B cell (primary cell): ENCODE measurements around the gene AMOTL1. TPM values are rescaled to one million over a fixed set of nuclear protein-coding genes. Genes with fewer than 3 reads are reported as not detected.

Experiments
- ATAC-seq: fragments of 200-7000 bp; cut with Tn5 transposase; one replicate; pipeline ENCODE4 v1.10.0; 2021; ENCODE audit warnings: low read depth, mild to moderate bottlenecking, moderate number of reproducible peaks, moderate library complexity
- CTCF ChIA-PET: fragments of 350-600 bp; sonication (Branson Sonifier 250); formaldehyde crosslinking; loops from one replicate; lab custom pipeline; 2021; ENCODE audit warnings: antibody characterized with exemption, inconsistent platforms; lab: Charles Lee
- POLR2A ChIA-PET: fragments of 350-600 bp; sonication (Branson Sonifier 250); formaldehyde crosslinking; loops from one replicate; lab custom pipeline; 2021; ENCODE audit warnings: antibody characterized with exemption; lab: Charles Lee
- DNase-seq: peaks from one replicate; pipeline ENCODE4 v3.0.0; 2013
- H2AFZ ChIP-seq: 2 replicates; pipeline ENCODE4 v1.6.1; 2012; ENCODE audit warnings: mild to moderate bottlenecking, low read depth, low read length; ENCODE audit not compliant: insufficient read depth, poor library complexity, severe bottlenecking
- H3K27ac ChIP-seq, 2 donors: 1 replicate in 1 of 2; 2 replicates in 1 of 2; pipeline ENCODE4 v1.5.1; 2012 to 2013; ENCODE audit warnings: low read length in 2 of 2, mild to moderate bottlenecking in 2 of 2, moderate library complexity in 1 of 2
- H3K27me3 ChIP-seq, 4 experiments: fragments of 200-600 bp in 1 of 4; sonication (generic) in 1 of 4; replicated peaks in 1 of 4; 1 replicate in 2 of 4; 2 replicates in 2 of 4; pipeline versions ENCODE4 v1.6.1 to v1.7.0; 2013 to 2016; ENCODE audit warnings: low read length in 3 of 4, mild to moderate bottlenecking in 2 of 4, mixed read lengths in 1 of 4, moderate library complexity in 1 of 4; ENCODE audit not compliant: insufficient read depth in 4 of 4, control insufficient read depth in 3 of 4; ENCODE audit errors: control extremely low read depth in 1 of 4
- H3K36me3 ChIP-seq, 2 experiments: replicated peaks in 1 of 2; 1 replicate in 1 of 2; 2 replicates in 1 of 2; pipeline versions ENCODE4 v1.6.1 to v1.7.1; 2013; ENCODE audit warnings: low read length in 1 of 2; ENCODE audit not compliant: insufficient read depth in 2 of 2, control insufficient read depth in 1 of 2; ENCODE audit errors: control extremely low read depth in 1 of 2, extremely low read depth in 1 of 2
- H3K4me1 ChIP-seq, 2 donors: fragments of 200-600 bp in 1 of 2; sonication (generic) in 1 of 2; 1 replicate in 1 of 2; 2 replicates in 1 of 2; pipeline versions ENCODE4 v1.5.1 to v1.6.1; 2013 to 2017; ENCODE audit warnings: low read length in 2 of 2; ENCODE audit not compliant: control insufficient read depth in 2 of 2, insufficient read depth in 2 of 2
- H3K4me2 ChIP-seq: replicated peaks from 2 replicates; pipeline ENCODE3; 2012; ENCODE audit warnings: mild to moderate bottlenecking, low read depth, low read length; ENCODE audit not compliant: poor library complexity, severe bottlenecking
- H3K4me3 ChIP-seq, 5 experiments: fragments of 200-600 bp in 1 of 5; sonication (generic) in 1 of 5; 1 replicate in 3 of 5; 2 replicates in 2 of 5; pipeline versions ENCODE4 v1.5.1 to v1.7.0; 2011 to 2016; ENCODE audit warnings: low read length in 4 of 5, mild to moderate bottlenecking in 4 of 5, low read depth in 2 of 5, control low read depth in 1 of 5, moderate library complexity in 1 of 5; ENCODE audit not compliant: insufficient read depth in 1 of 5; ENCODE audit errors: control extremely low read depth in 1 of 5, extremely low read depth in 1 of 5
- H3K79me2 ChIP-seq: fragments of 200-600 bp; sonication (generic); one replicate; pipeline ENCODE4 v1.6.0; 2016; ENCODE audit warnings: low read length; ENCODE audit not compliant: control insufficient read depth, insufficient read depth
- H3K9ac ChIP-seq: fragments of 200-600 bp; sonication (generic); 2 replicates; pipeline ENCODE4 v1.6.1; 2017; ENCODE audit warnings: mild to moderate bottlenecking, low read length, moderate library complexity
- H3K9me3 ChIP-seq, 3 donors: one replicate each; pipeline versions ENCODE4 v1.6.1 to v1.7.1; 2013; ENCODE audit warnings: low read length in 2 of 3; ENCODE audit not compliant: control insufficient read depth in 2 of 3, insufficient read depth in 1 of 3; ENCODE audit errors: control extremely low read depth in 1 of 3
- H4K20me1 ChIP-seq: 2 replicates; pipeline ENCODE4 v1.6.0; 2012; ENCODE audit warnings: mild to moderate bottlenecking, low read length; ENCODE audit not compliant: insufficient read depth, control insufficient read depth, poor library complexity, severe bottlenecking
- H3K27ac Mint-ChIP-seq: one replicate; pipeline ENCODE4 v1.8.0; 2021; ENCODE audit warnings: mixed read lengths
- H3K27me3 Mint-ChIP-seq: one replicate; pipeline ENCODE4 v1.8.0; 2021; ENCODE audit warnings: mixed read lengths
- H3K4me1 Mint-ChIP-seq: one replicate; pipeline ENCODE4 v1.8.0; 2021; ENCODE audit warnings: mixed read lengths
- H3K4me3 Mint-ChIP-seq: one replicate; pipeline ENCODE4 v1.8.0; 2021; ENCODE audit warnings: mixed read lengths
- H3K9me3 Mint-ChIP-seq: one replicate; pipeline ENCODE4 v1.8.0; 2022; ENCODE audit warnings: mixed read lengths; ENCODE audit not compliant: insufficient read depth
- EZH2 ChIP-seq: IDR thresholded peaks from 2 replicates; pipeline ENCODE4 v1.6.1; 2012; ENCODE audit warnings: borderline replicate concordance, low read depth, mild to moderate bottlenecking, moderate library complexity, low read length; ENCODE audit not compliant: insufficient read depth, poor library complexity, severe bottlenecking
- WGBS: methylation state at CpG from one replicate; pipeline ENCODE4 v1.1.5; 2013; ENCODE audit warnings: missing lambda C conversion rate; ENCODE audit not compliant: insufficient coverage; 5-methylcytosine and 5-hydroxymethylcytosine counted together
- intact Hi-C: fragments of 100-400 bp; cut with micrococcal nuclease; formaldehyde crosslinking; loops from one replicate; pipeline ENCODE4 v1.10.0; 2022
- polyA plus RNA-seq: library from polyadenylated mRNA; depleted of rRNA; stranded (reverse); fragments of >200 nt; gene quantifications from 2 replicates; pipeline ENCODE4 v1.2.3, GENCODE V29; 2012
- total RNA-seq, 2 donors: library from RNA; stranded (reverse); fragments of 120-200 nt in 1 of 2; gene quantifications; 1 replicate in 1 of 2; 2 replicates in 1 of 2; pipeline versions ENCODE4 v1.2.3 to v1.2.4, GENCODE V29; 2013 to 2022
- TF ChIP-seq, protein P1 (sequence below): fragments of 200-600 bp; IDR thresholded peaks from one replicate; pipeline ENCODE4 v1.8.0; 2022; ENCODE audit warnings: antibody characterized with exemption, mild to moderate bottlenecking

Gene AMOTL1
- total and polyA plus RNA-seq, 2 donors (not counting 1 experiment from before 2014, with no cell fraction given), result 0.04 to 0.30 TPM

DNA sequence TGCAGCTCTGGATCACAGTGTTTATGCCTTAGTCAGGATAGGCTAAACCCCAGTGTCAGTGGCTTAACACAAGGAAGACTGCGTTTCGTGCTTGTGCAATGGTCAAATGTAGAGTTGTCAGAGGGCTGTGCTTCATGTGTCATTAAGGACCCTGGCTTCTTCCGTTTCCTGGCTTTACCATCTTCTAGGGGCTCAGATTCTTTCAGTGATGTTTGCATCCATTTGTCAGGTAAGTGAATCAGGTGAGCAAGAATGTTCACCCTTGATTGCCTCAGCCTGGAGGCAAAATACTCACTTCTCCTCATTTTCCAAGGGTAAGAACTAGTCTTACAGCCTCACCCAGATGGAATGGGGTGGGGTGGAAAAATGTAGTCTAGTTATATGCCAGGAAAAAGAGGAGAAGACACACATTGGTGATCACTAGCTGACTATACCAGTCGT is 20.5 kb upstream of the AMOTL1 start:
- Histone ChIP-seq H3K27me3 (peaks cover 0 to 20% (median 9%) of the 10 kb centered on the region in 4 experiments), H3K9ac (no peak overlapping the region), H3K4me2 (no peak overlapping the region), H3K27ac (no peak overlapping the region), H3K9me3 (no peaks in the 10 kb centered on the region), H4K20me1 (no peaks in the 10 kb centered on the region), H3K36me3 (no peaks in the 10 kb centered on the region), H3K79me2 (no peaks in the 10 kb centered on the region), H3K4me3 (no peak overlapping the region), H2AFZ (no peak overlapping the region), H3K4me1 (no peaks in the 10 kb centered on the region)
- Mint-ChIP-seq H3K4me1 (no peaks in the 10 kb centered on the region), H3K4me3 (no peak overlapping the region), H3K9me3 (no peaks in the 10 kb centered on the region), H3K27ac (no peak overlapping the region), H3K27me3 (peaks cover 65% of the 10 kb centered on the region)
- TF ChIP-seq EZH2, result no peak
- TF ChIP-seq, protein P1, sequence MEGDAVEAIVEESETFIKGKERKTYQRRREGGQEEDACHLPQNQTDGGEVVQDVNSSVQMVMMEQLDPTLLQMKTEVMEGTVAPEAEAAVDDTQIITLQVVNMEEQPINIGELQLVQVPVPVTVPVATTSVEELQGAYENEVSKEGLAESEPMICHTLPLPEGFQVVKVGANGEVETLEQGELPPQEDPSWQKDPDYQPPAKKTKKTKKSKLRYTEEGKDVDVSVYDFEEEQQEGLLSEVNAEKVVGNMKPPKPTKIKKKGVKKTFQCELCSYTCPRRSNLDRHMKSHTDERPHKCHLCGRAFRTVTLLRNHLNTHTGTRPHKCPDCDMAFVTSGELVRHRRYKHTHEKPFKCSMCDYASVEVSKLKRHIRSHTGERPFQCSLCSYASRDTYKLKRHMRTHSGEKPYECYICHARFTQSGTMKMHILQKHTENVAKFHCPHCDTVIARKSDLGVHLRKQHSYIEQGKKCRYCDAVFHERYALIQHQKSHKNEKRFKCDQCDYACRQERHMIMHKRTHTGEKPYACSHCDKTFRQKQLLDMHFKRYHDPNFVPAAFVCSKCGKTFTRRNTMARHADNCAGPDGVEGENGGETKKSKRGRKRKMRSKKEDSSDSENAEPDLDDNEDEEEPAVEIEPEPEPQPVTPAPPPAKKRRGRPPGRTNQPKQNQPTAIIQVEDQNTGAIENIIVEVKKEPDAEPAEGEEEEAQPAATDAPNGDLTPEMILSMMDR, result no peak
- ATAC-seq (no peak), DNase-seq (no peak)
- ChIA-PET POLR2A (no interaction called here), CTCF (no interaction called here)
- 68% methylated on average over 3 of the region's 4 CpGs for WGBS
- intact Hi-C loops, result no loop called here

DNA sequence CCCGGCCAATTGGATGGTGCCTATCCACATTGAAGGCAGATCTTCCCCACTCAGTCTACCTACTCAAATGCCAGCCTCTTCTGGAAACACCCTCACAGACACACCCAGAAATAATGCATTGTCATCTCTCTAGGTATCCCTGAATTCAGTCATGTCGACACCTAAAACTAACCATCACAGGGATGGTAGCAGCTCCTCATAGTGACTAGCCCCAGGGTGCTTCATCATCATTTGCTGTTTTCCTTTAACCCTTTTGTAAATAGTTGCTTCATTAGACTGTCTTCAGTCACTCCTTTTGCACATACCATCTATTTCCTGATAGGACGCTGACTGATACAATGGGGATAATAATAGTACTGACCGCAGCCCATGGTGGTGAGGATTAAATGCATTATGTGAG is 18.8 kb upstream of the AMOTL1 start:
- no peaks in the 10 kb centered on the region for H3K4me1 ChIP-seq
- H3K27me3 Mint-ChIP-seq, result peaks cover 50% of the 10 kb centered on the region

More for the DNA sequence above, 18.8 kb upstream of the AMOTL1 start:
- CTCF ChIA-PET, result no interaction called here
- POLR2A ChIA-PET, result no interaction called here
- no peaks in the 10 kb centered on the region for H3K36me3 ChIP-seq
- DNase-seq (no peak), ATAC-seq (no peak)
- H3K79me2 ChIP-seq, result no peaks in the 10 kb centered on the region
- no peaks in the 10 kb centered on the region for H4K20me1 ChIP-seq
- no peak overlapping the region for H3K9ac ChIP-seq
- no peak for TF ChIP-seq EZH2
- TF ChIP-seq, protein P1, result no peak
- no peak overlapping the region for H3K4me3 ChIP-seq
- H3K27ac ChIP-seq, result no peak overlapping the region
- no peak overlapping the region for H2AFZ ChIP-seq
- peaks cover 0 to 13% (median 5%) of the 10 kb centered on the region in 4 experiments for H3K27me3 ChIP-seq
- no peak overlapping the region for H3K27ac Mint-ChIP-seq
- H3K4me3 Mint-ChIP-seq, result no peak overlapping the region
- no peak overlapping the region for H3K4me2 ChIP-seq
- H3K9me3 Mint-ChIP-seq, result no peaks in the 10 kb centered on the region
- no peaks in the 10 kb centered on the region for H3K4me1 Mint-ChIP-seq
- 100% methylated on average over 2 of the region's 4 CpGs for WGBS
- intact Hi-C loops, result no loop called here
- H3K9me3 ChIP-seq, result no peaks in the 10 kb centered on the region
